WTC11 (cell line): ENCODE measurements around the gene ZNF311.

Source experiments
- ATF2 ChIP-seq: sonication (generic); formaldehyde crosslinking; IDR thresholded peaks from 2 replicates; pipeline ENCODE4 v1.8.1; 2022; ENCODE audit warnings: low read depth, missing genetic modification reagents, borderline replicate concordance
- CREB1 ChIP-seq: sonication (generic); formaldehyde crosslinking; IDR thresholded peaks from 2 replicates; pipeline ENCODE4 v1.8.0; 2023; ENCODE audit warnings: mild to moderate bottlenecking, missing genetic modification reagents
- ETV6 ChIP-seq: sonication (generic); formaldehyde crosslinking; IDR thresholded peaks from 2 replicates; pipeline ENCODE4 v1.8.1; 2022; ENCODE audit warnings: mild to moderate bottlenecking, missing genetic modification reagents
- JUN ChIP-seq: sonication (generic); formaldehyde crosslinking; IDR thresholded peaks from 2 replicates; pipeline ENCODE4 v1.8.0; 2023; ENCODE audit warnings: mild to moderate bottlenecking, missing genetic modification reagents
- MAX ChIP-seq: sonication (generic); formaldehyde crosslinking; IDR thresholded peaks from 2 replicates; pipeline ENCODE4 v1.8.0; 2022; ENCODE audit warnings: mild to moderate bottlenecking, missing genetic modification reagents
- NR2C2 ChIP-seq: sonication (generic); formaldehyde crosslinking; IDR thresholded peaks from 2 replicates; pipeline ENCODE4 v1.8.0; 2022; ENCODE audit warnings: mild to moderate bottlenecking, missing genetic modification reagents
- SMAD3 ChIP-seq: sonication (generic); formaldehyde crosslinking; IDR thresholded peaks from 2 replicates; pipeline ENCODE4 v1.8.0; 2022; ENCODE audit warnings: missing genetic modification reagents, mild to moderate bottlenecking, borderline replicate concordance
- SOX15 ChIP-seq: fragments of 250-450 bp; sonication (Bioruptor Pico); IDR thresholded peaks from 2 replicates; pipeline ENCODE4 v1.9.0; 2021; ENCODE audit warnings: mild to moderate bottlenecking
- SP1 ChIP-seq: sonication (generic); formaldehyde crosslinking; conservative IDR thresholded peaks from 2 replicates; pipeline ENCODE4 v1.8.1; 2022; ENCODE audit warnings: missing genetic modification reagents
- ZNF138 ChIP-seq: sonication (generic); formaldehyde crosslinking; conservative IDR thresholded peaks from 2 replicates; pipeline ENCODE4 v1.8.1; 2022; ENCODE audit warnings: mild to moderate bottlenecking, moderate library complexity, missing genetic modification reagents
- ZNF416 ChIP-seq: fragments of 250-450 bp; sonication (Bioruptor Pico); IDR thresholded peaks from 2 replicates; pipeline ENCODE4 v1.9.0; 2021; ENCODE audit warnings: mild to moderate bottlenecking, inconsistent platforms
- TF ChIP-seq, protein P1 (sequence below): fragments of 200-600 bp; IDR thresholded peaks from 2 replicates; pipeline ENCODE4 v1.8.0; 2022; ENCODE audit warnings: antibody characterized with exemption
- TF ChIP-seq, protein P2 (sequence below): sonication (generic); formaldehyde crosslinking; IDR thresholded peaks from 2 replicates; pipeline ENCODE4 v1.8.1; 2023; ENCODE audit warnings: mild to moderate bottlenecking, missing genetic modification reagents, moderate library complexity

DNA sequence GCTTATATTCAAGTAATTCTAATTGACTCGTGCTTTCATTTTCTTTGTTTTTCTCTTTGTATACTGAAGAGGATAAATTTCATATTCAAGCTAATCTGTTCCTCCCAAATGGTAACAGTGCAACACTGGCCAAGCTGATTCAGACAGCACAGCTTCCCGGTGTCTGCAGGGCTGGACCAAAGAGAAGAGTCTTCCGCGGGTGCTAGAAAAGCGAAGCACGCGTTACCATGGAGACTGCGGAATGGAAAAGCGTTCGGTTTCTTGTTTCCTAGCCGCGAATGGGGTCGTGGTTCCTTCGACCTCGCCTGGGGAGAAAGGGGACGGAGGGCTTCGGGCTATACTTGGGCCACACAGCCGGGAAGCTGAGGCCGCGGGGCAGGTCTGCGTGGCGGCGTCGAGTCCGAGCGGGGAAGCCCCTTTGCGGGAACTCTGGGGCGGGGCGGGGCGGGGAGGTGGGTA, 6.2 kb upstream of the ZNF311 start:
- TF ChIP-seq, protein P1, sequence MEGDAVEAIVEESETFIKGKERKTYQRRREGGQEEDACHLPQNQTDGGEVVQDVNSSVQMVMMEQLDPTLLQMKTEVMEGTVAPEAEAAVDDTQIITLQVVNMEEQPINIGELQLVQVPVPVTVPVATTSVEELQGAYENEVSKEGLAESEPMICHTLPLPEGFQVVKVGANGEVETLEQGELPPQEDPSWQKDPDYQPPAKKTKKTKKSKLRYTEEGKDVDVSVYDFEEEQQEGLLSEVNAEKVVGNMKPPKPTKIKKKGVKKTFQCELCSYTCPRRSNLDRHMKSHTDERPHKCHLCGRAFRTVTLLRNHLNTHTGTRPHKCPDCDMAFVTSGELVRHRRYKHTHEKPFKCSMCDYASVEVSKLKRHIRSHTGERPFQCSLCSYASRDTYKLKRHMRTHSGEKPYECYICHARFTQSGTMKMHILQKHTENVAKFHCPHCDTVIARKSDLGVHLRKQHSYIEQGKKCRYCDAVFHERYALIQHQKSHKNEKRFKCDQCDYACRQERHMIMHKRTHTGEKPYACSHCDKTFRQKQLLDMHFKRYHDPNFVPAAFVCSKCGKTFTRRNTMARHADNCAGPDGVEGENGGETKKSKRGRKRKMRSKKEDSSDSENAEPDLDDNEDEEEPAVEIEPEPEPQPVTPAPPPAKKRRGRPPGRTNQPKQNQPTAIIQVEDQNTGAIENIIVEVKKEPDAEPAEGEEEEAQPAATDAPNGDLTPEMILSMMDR = no peak
- TF ChIP-seq, protein P2, sequence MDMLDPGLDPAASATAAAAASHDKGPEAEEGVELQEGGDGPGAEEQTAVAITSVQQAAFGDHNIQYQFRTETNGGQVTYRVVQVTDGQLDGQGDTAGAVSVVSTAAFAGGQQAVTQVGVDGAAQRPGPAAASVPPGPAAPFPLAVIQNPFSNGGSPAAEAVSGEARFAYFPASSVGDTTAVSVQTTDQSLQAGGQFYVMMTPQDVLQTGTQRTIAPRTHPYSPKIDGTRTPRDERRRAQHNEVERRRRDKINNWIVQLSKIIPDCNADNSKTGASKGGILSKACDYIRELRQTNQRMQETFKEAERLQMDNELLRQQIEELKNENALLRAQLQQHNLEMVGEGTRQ = no peak
- TF ChIP-seq SMAD3 (CRISPR knock-in tag) (no peak), NR2C2 (CRISPR knock-in tag) (no peak), CREB1 (no peak), ZNF416 (CRISPR knock-in tag) (no peak), MAX (CRISPR knock-in tag) (no peak), ETV6 (CRISPR knock-in tag) (no peak), SOX15 (no peak), JUN (CRISPR knock-in tag) (no peak), ZNF138 (CRISPR knock-in tag) (no peak), ATF2 (no peak), SP1 (CRISPR knock-in tag) (no peak)
